ENCODE data around the gene COL19A1. TPM values are rescaled to one million over a fixed set of nuclear protein-coding genes. Genes with fewer than 3 reads are reported as not detected.

Gene COL19A1
- total and polyA plus RNA-seq, 2 experiments from 2014 or later: not detected

DNA sequence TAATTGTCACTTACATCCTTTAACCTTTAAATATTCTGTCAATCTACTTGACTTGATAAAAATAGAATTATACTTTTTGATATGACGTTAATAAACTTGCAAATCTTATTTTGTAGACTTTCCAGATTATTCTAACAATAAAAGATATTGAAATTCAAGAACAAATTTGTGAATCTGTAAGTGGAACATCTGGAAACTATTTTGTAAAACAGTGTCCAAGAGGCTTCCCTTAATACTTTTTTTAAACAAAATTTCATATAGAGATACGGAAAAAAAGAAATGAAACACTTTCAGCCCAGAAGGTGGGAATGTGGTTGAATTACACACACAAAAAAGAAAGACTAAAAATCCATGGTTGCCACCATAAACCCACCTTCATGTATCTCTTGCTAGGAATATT lies 174.4 kb downstream of the COL19A1 start (continued):
- TF ChIP-seq, protein P1, sequence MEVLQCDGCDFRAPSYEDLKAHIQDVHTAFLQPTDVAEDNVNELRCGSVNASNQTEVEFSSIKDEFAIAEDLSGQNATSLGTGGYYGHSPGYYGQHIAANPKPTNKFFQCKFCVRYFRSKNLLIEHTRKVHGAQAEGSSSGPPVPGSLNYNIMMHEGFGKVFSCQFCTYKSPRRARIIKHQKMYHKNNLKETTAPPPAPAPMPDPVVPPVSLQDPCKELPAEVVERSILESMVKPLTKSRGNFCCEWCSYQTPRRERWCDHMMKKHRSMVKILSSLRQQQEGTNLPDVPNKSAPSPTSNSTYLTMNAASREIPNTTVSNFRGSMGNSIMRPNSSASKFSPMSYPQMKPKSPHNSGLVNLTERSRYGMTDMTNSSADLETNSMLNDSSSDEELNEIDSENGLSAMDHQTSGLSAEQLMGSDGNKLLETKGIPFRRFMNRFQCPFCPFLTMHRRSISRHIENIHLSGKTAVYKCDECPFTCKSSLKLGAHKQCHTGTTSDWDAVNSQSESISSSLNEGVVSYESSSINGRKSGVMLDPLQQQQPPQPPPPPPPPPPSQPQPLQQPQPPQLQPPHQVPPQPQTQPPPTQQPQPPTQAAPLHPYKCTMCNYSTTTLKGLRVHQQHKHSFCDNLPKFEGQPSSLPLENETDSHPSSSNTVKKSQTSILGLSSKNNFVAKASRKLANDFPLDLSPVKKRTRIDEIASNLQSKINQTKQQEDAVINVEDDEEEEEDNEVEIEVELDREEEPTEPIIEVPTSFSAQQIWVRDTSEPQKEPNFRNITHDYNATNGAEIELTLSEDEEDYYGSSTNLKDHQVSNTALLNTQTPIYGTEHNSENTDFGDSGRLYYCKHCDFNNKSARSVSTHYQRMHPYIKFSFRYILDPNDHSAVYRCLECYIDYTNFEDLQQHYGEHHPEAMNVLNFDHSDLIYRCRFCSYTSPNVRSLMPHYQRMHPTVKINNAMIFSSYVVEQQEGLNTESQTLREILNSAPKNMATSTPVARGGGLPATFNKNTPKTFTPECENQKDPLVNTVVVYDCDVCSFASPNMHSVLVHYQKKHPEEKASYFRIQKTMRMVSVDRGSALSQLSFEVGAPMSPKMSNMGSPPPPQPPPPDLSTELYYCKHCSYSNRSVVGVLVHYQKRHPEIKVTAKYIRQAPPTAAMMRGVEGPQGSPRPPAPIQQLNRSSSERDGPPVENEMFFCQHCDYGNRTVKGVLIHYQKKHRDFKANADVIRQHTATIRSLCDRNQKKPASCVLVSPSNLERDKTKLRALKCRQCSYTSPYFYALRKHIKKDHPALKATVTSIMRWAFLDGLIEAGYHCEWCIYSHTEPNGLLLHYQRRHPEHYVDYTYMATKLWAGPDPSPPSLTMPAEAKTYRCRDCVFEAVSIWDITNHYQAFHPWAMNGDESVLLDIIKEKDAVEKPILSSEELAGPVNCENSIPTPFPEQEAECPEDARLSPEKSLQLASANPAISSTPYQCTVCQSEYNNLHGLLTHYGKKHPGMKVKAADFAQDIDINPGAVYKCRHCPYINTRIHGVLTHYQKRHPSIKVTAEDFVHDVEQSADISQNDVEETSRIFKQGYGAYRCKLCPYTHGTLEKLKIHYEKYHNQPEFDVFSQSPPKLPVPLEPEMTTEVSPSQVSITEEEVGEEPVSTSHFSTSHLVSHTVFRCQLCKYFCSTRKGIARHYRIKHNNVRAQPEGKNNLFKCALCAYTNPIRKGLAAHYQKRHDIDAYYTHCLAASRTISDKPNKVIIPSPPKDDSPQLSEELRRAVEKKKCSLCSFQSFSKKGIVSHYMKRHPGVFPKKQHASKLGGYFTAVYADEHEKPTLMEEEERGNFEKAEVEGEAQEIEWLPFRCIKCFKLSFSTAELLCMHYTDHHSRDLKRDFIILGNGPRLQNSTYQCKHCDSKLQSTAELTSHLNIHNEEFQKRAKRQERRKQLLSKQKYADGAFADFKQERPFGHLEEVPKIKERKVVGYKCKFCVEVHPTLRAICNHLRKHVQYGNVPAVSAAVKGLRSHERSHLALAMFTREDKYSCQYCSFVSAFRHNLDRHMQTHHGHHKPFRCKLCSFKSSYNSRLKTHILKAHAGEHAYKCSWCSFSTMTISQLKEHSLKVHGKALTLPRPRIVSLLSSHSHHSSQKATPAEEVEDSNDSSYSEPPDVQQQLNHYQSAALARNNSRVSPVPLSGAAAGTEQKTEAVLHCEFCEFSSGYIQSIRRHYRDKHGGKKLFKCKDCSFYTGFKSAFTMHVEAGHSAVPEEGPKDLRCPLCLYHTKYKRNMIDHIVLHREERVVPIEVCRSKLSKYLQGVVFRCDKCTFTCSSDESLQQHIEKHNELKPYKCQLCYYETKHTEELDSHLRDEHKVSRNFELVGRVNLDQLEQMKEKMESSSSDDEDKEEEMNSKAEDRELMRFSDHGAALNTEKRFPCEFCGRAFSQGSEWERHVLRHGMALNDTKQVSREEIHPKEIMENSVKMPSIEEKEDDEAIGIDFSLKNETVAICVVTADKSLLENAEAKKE (CRISPR knock-in tag; IDR thresholded peaks at IDR 0.05): no peak
- TF ChIP-seq, protein P2, sequence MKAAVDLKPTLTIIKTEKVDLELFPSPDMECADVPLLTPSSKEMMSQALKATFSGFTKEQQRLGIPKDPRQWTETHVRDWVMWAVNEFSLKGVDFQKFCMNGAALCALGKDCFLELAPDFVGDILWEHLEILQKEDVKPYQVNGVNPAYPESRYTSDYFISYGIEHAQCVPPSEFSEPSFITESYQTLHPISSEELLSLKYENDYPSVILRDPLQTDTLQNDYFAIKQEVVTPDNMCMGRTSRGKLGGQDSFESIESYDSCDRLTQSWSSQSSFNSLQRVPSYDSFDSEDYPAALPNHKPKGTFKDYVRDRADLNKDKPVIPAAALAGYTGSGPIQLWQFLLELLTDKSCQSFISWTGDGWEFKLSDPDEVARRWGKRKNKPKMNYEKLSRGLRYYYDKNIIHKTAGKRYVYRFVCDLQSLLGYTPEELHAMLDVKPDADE (IDR thresholded peaks at IDR 0.05): no peak
- no peak for TF ChIP-seq EZH2 (IDR thresholded peaks at IDR 0.05; ENCODE audit: low read depth, unreplicated experiment)

DNA sequence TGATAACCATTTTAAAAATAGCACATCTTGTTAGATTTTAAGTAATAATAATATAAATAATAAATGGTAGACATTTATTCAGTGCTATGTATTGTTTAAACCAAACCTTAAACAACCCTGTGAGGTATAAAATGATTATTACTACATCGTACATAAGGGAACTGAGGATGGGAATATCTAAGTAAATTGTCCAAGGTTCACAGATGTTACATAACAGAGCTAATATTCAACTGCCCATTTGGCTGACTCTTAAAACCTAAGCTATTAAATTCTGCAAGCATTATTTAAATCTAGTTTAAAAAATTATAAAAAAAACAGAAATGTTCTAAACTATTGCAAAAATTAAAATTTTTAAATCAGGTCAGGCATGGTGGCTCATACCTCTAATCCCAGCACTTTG lies 175.1 kb downstream of the COL19A1 start:
- no peaks in the 10 kb centered on the region for H3K4me1 ChIP-seq (ENCODE audit: insufficient read depth)
- no peaks in the 10 kb centered on the region for H3F3A ChIP-seq (replicated peaks; ENCODE audit: low read depth)
- Mint-ChIP-seq H3K9me3 (no peaks in the 10 kb centered on the region), H3K36me3 (ENCODE audit: low read depth) (no peaks in the 10 kb centered on the region), H3K4me1 (no peaks in the 10 kb centered on the region), H3K4me3 (no peak overlapping the region), H3K27ac (no peak overlapping the region), H3K27me3 (ENCODE audit: insufficient read depth, low read depth, poor library complexity) (no peaks in the 10 kb centered on the region)
- no peak overlapping the region for H3K4me3 ChIP-seq
- H3K9me2 ChIP-seq (ENCODE audit: insufficient read depth): no peaks in the 10 kb centered on the region
- no peak for ATAC-seq
- no peak overlapping the region for H3K4me2 ChIP-seq
- no peak overlapping the region for H2AFZ ChIP-seq
- H3K27ac ChIP-seq (ENCODE audit: low read depth): no peak overlapping the region
- DNase-seq (ENCODE audit: low spot score): no peak
- no peaks in the 10 kb centered on the region for H4K20me1 ChIP-seq (replicated peaks; ENCODE audit: insufficient read depth)
- no peaks in the 10 kb centered on the region for H3K27me3 ChIP-seq (ENCODE audit: insufficient read depth)
- H3K36me3 ChIP-seq (ENCODE audit: insufficient read depth): no peaks in the 10 kb centered on the region
- no peaks in the 10 kb centered on the region for H3K79me2 ChIP-seq (replicated peaks; ENCODE audit: insufficient read depth)
- TF ChIP-seq STAT1 (IDR thresholded peaks at IDR 0.05; ENCODE audit: unreplicated experiment) (no peak), EZH2phosphoT487 (IDR thresholded peaks at IDR 0.05; ENCODE audit: unreplicated experiment) (no peak), ZNF114 (CRISPR knock-in tag; IDR thresholded peaks at IDR 0.05) (no peak), EZH2 (IDR thresholded peaks at IDR 0.05; ENCODE audit: low read depth, unreplicated experiment) (no peak), JUNB (IDR thresholded peaks at IDR 0.05; ENCODE audit: unreplicated experiment) (no peak)
- TF ChIP-seq, protein P2 (IDR thresholded peaks at IDR 0.05): no peak
- TF ChIP-seq, protein P3, sequence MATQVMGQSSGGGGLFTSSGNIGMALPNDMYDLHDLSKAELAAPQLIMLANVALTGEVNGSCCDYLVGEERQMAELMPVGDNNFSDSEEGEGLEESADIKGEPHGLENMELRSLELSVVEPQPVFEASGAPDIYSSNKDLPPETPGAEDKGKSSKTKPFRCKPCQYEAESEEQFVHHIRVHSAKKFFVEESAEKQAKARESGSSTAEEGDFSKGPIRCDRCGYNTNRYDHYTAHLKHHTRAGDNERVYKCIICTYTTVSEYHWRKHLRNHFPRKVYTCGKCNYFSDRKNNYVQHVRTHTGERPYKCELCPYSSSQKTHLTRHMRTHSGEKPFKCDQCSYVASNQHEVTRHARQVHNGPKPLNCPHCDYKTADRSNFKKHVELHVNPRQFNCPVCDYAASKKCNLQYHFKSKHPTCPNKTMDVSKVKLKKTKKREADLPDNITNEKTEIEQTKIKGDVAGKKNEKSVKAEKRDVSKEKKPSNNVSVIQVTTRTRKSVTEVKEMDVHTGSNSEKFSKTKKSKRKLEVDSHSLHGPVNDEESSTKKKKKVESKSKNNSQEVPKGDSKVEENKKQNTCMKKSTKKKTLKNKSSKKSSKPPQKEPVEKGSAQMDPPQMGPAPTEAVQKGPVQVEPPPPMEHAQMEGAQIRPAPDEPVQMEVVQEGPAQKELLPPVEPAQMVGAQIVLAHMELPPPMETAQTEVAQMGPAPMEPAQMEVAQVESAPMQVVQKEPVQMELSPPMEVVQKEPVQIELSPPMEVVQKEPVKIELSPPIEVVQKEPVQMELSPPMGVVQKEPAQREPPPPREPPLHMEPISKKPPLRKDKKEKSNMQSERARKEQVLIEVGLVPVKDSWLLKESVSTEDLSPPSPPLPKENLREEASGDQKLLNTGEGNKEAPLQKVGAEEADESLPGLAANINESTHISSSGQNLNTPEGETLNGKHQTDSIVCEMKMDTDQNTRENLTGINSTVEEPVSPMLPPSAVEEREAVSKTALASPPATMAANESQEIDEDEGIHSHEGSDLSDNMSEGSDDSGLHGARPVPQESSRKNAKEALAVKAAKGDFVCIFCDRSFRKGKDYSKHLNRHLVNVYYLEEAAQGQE (IDR thresholded peaks at IDR 0.05; ENCODE audit: unreplicated experiment): no peak

Data from GM23338 (cell line).